ENCODE data around the gene WNK3. TPM values are rescaled to one million over a fixed set of nuclear protein-coding genes. Genes with fewer than 3 reads are reported as not detected.

Gene WNK3
- total and polyA plus RNA-seq, 9 of the 15 experiments (the other 6 are each of a cell fraction or from before 2014, with no cell fraction given), result under 0.01 to 0.02 (median 0.01) TPM; not detected in 4

DNA sequence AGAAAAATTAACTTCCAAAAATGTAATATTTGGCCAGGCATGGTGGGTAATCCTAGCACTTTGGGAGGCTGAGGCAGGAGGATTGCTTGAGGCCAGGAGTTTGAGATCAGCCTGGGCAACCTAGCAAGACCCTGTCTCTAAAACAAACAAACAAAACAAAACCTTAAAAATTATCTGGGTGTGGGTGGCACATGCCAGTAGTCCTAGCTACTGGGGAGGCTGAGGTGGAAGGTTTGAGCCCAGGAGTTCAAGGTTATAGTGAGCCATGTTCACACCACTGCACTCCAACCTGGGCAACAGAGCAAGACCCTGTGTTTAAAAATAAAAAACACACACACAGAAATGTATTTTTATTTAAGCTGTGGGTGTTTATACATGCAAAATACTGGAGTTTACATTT lies 186.8 kb downstream of the WNK3 start (continued):
- no peak for TF ChIP-seq ZNF592 (IDR thresholded peaks at IDR 0.05)
- TF ChIP-seq FIP1L1 (IDR thresholded peaks at IDR 0.05; ENCODE audit: low read depth, low read length, poor library complexity, severe bottlenecking), result no peak
- TF ChIP-seq ZC3H11A (IDR thresholded peaks at IDR 0.05; ENCODE audit: low read depth, low read length), result no peak
- no peak for TF ChIP-seq ZNF239 (CRISPR knock-in tag; IDR thresholded peaks at IDR 0.05)
- TF ChIP-seq SAP30 (IDR thresholded peaks at IDR 0.05; ENCODE audit: borderline replicate concordance, insufficient read depth, low read depth, low read length, poor library complexity, severe bottlenecking), result no peak

GRCh38 chrX:54166915-54167314 lies 190.9 kb downstream of the WNK3 start:
- intact Hi-C loops (cut with micrococcal nuclease), result no loop called here
- no peak for FAIRE-seq
- TF ChIP-seq TCF7L2 (IDR thresholded peaks at IDR 0.05; ENCODE audit: low read depth, low read length), result no peak
- TF ChIP-seq ZNF143 (CRISPR knock-in tag; IDR thresholded peaks at IDR 0.05), result no peak

More at GRCh38 chrX:54166915-54167314, 190.9 kb downstream of the WNK3 start:
- H4K20me1 ChIP-seq (replicated peaks; ENCODE audit: control insufficient read depth, insufficient read depth, low read length), result no peaks in the 10 kb centered on the region; the same call in 1 of the 2 replicates
- BruUV-seq (replicated peaks), result no TSS peak
- no peak overlapping the region for H3K4me3 ChIP-seq
- no peak overlapping the region for H3K4me2 ChIP-seq (ENCODE audit: insufficient read depth, low read length)
- in situ Hi-C loops (cut with MboI), result no loop called here
- no peaks in the 10 kb centered on the region for H3K9me3 ChIP-seq (replicated peaks; ENCODE audit: control insufficient read depth, insufficient read depth, low read depth, low read length)
- no peaks in the 10 kb centered on the region for H3K9me1 ChIP-seq (ENCODE audit: control insufficient read depth, insufficient read depth, low read length)
- no peak overlapping the region for H3K9ac ChIP-seq (ENCODE audit: insufficient read depth in 1 of 2, low read depth in 2 of 2, low read length in 2 of 2)
- no peaks in the 10 kb centered on the region for H3K4me1 ChIP-seq (replicated peaks in 1 of 2; ENCODE audit: control insufficient read depth in 2 of 2, insufficient read depth in 2 of 2, low read length in 2 of 2)
- ChIA-PET POLR2A (no interaction called here), CTCF (ENCODE audit: low intra/inter-chr PET ratio) (no interaction called here)
- no peaks in the 10 kb centered on the region for H3K27me3 ChIP-seq (ENCODE audit: control insufficient read depth in 2 of 2, insufficient read depth in 2 of 2, low read length in 2 of 2)
- no peaks in the 10 kb centered on the region for H3K36me3 ChIP-seq (ENCODE audit: control insufficient read depth, insufficient read depth, low read length)
- no peak overlapping the region for H2AFZ ChIP-seq (ENCODE audit: low read depth, low read length)
- 6% methylated on average over 4 of the region's 4 CpGs for WGBS (ENCODE audit: insufficient coverage, low coverage, missing lambda C conversion rate)
- no peaks in the 10 kb centered on the region for H3K79me2 ChIP-seq (ENCODE audit: control insufficient read depth, insufficient read depth, low read length)
- ATAC-seq, result no peak
- DNase-seq (ENCODE audit: extremely low read depth in 1 of 4, low spot score in 3 of 4), result no peak
- H3K27ac ChIP-seq (ENCODE audit: extremely low read depth, low read depth, low read length), result no peak overlapping the region
